ENCODE data around the gene GORASP2.

The GORASP2 gene

GRCh38 chr2:171008550-171009205 is 79.6 kb downstream of the GORASP2 start:
- DNase-seq, result no peak

- DNase-seq, result no peak
Measured at GRCh38 chr2:171009386-171009785, 80.3 kb downstream of the GORASP2 start.

- no peak for DNase-seq
Measured at GRCh38 chr2:171013851-171014250, 84.8 kb downstream of the GORASP2 start.

- no peak for DNase-seq
Measured at GRCh38 chr2:171016125-171016524, 87.1 kb downstream of the GORASP2 start.

All from NCI-H2227 treated with DMSO at 0.1 percent for 48 hours (cell line).